H9 (cell line): ENCODE data around the gene SIPA1L3. TPM values are rescaled to one million over a fixed set of nuclear protein-coding genes. Genes with fewer than 3 reads are reported as not detected.

Source experiments
- DNase-seq: peaks from one replicate; pipeline ENCODE4 v3.0.0-alpha.2; 2017
- H2AFZ ChIP-seq: one replicate; pipeline ENCODE4 v1.6.1; 2013; ENCODE audit warnings: mild to moderate bottlenecking, low read length, control low read depth, moderate library complexity
- H2AK5ac ChIP-seq: 2 replicates; pipeline ENCODE4 v1.6.1; 2013; ENCODE audit warnings: low read length, control low read depth, mixed read lengths; ENCODE audit not compliant: insufficient read length
- H2BK120ac ChIP-seq: one replicate; pipeline ENCODE4 v1.6.1; 2013; ENCODE audit warnings: low read depth, mild to moderate bottlenecking, low read length, control low read depth, inconsistent platforms; ENCODE audit not compliant: poor library complexity, severe bottlenecking
- H2BK12ac ChIP-seq: 2 replicates; pipeline ENCODE4 v1.6.1; 2013; ENCODE audit warnings: low read length, control low read depth, mixed read lengths, low read depth; ENCODE audit not compliant: insufficient read length
- H2BK15ac ChIP-seq: 2 replicates; pipeline ENCODE4 v1.6.1; 2013; ENCODE audit warnings: low read depth, low read length, control low read depth
- H2BK20ac ChIP-seq: one replicate; pipeline ENCODE4 v1.6.1; 2013; ENCODE audit warnings: low read depth, mild to moderate bottlenecking, low read length, control low read depth, inconsistent platforms; ENCODE audit not compliant: poor library complexity, severe bottlenecking
- H2BK5ac ChIP-seq: 2 replicates; pipeline ENCODE4 v1.6.1; 2013; ENCODE audit warnings: low read length, control low read depth, mixed read lengths; ENCODE audit not compliant: insufficient read length
- H3K14ac ChIP-seq: 2 replicates; pipeline ENCODE4 v1.6.1; 2013; ENCODE audit warnings: low read length, control low read depth; ENCODE audit not compliant: insufficient read depth
- H3K18ac ChIP-seq: 2 replicates; pipeline ENCODE4 v1.6.1; 2013; ENCODE audit warnings: low read depth, mild to moderate bottlenecking, mixed read lengths, low read length, control low read depth; ENCODE audit not compliant: insufficient read length
- H3K23ac ChIP-seq: 2 replicates; pipeline ENCODE4 v1.6.1; 2013; ENCODE audit warnings: low read length, control low read depth, mixed read lengths, low read depth; ENCODE audit not compliant: insufficient read length
- H3K23me2 ChIP-seq: 2 replicates; pipeline ENCODE4 v1.6.1; 2013; ENCODE audit warnings: low read depth, mild to moderate bottlenecking, mixed read lengths, low read length, control low read depth; ENCODE audit not compliant: insufficient read length, poor library complexity, severe bottlenecking
- H3K27ac ChIP-seq: 2 replicates; pipeline ENCODE4 v1.5.1; 2013; ENCODE audit warnings: low read length, control low read depth, mixed read lengths, low read depth; ENCODE audit not compliant: insufficient read length
- H3K27me3 ChIP-seq: 2 replicates; pipeline ENCODE4 v1.6.1; 2013; ENCODE audit warnings: low read length, control low read depth, inconsistent platforms; ENCODE audit not compliant: insufficient read depth
- H3K4ac ChIP-seq: 2 replicates; pipeline ENCODE4 v1.6.1; 2013; ENCODE audit warnings: low read depth, mild to moderate bottlenecking, control low read depth, inconsistent platforms, low read length, moderate library complexity
- H3K4me1 ChIP-seq: 2 replicates; pipeline ENCODE4 v1.6.1; 2013; ENCODE audit warnings: low read length, control low read depth, inconsistent platforms; ENCODE audit not compliant: insufficient read depth
- H3K4me2 ChIP-seq: 2 replicates; pipeline ENCODE4 v1.6.1; 2013; ENCODE audit warnings: low read length, control low read depth, mixed read lengths; ENCODE audit not compliant: insufficient read length, insufficient read depth
- H3K56ac ChIP-seq: 2 replicates; pipeline ENCODE4 v1.6.1; 2013; ENCODE audit warnings: low read depth, mild to moderate bottlenecking, mixed read lengths, low read length, control low read depth; ENCODE audit not compliant: insufficient read length
- H3K79me1 ChIP-seq: 2 replicates; pipeline ENCODE4 v1.6.1; 2013; ENCODE audit warnings: low read depth, mild to moderate bottlenecking, moderate library complexity, low read length, control low read depth, inconsistent platforms; ENCODE audit not compliant: insufficient read depth, poor library complexity, severe bottlenecking
- H3K79me2 ChIP-seq: 2 replicates; pipeline ENCODE4 v1.6.1; 2013; ENCODE audit warnings: low read length, control low read depth, inconsistent platforms; ENCODE audit not compliant: insufficient read depth
- H3K9ac ChIP-seq: 2 replicates; pipeline ENCODE4 v1.6.1; 2013; ENCODE audit warnings: low read length, control low read depth, mixed read lengths; ENCODE audit not compliant: insufficient read length; ENCODE audit errors: extremely low read depth
- H3K9me3 ChIP-seq: one replicate; pipeline ENCODE4 v1.6.1; 2013; ENCODE audit warnings: low read depth, low read length, inconsistent platforms; ENCODE audit not compliant: control insufficient read depth
- H3T11ph ChIP-seq: one replicate; pipeline ENCODE4 v1.6.1; 2013; ENCODE audit warnings: mild to moderate bottlenecking, low read length, control low read depth, inconsistent platforms
- H4K20me1 ChIP-seq: one replicate; pipeline ENCODE4 v1.6.1; 2013; ENCODE audit not compliant: control insufficient read depth, insufficient read length, insufficient read depth
- H4K5ac ChIP-seq: 2 replicates; pipeline ENCODE4 v1.6.1; 2013; ENCODE audit warnings: low read depth, mild to moderate bottlenecking, mixed read lengths, low read length, control low read depth; ENCODE audit not compliant: insufficient read length
- H4K8ac ChIP-seq: replicated peaks from 2 replicates; pipeline ENCODE4 v1.6.1; 2013; ENCODE audit warnings: low read length, control low read depth, mixed read lengths, low read depth; ENCODE audit not compliant: insufficient read length
- H4K91ac ChIP-seq: 2 replicates; pipeline ENCODE4 v1.6.1; 2013; ENCODE audit warnings: low read depth, mild to moderate bottlenecking, moderate library complexity, mixed read lengths, low read length, control low read depth; ENCODE audit not compliant: insufficient read length
- H3K27ac Mint-ChIP-seq, 3 experiments: 2 replicates in 2 of 3; 3 replicates in 1 of 3; pipeline ENCODE4 v1.8.0; 2020 to 2021; ENCODE audit warnings: mixed read lengths in 3 of 3, mild to moderate bottlenecking in 1 of 3, moderate library complexity in 1 of 3
- H3K27me3 Mint-ChIP-seq: 2 replicates; pipeline ENCODE4 v1.8.0; 2021; ENCODE audit warnings: low read depth, mild to moderate bottlenecking, moderate library complexity, mixed read lengths
- H3K36me3 Mint-ChIP-seq, 3 experiments: 2 replicates in 2 of 3; 3 replicates in 1 of 3; pipeline ENCODE4 v1.8.0; 2020 to 2021; ENCODE audit warnings: low read depth in 3 of 3, mixed read lengths in 3 of 3; ENCODE audit not compliant: insufficient read depth in 1 of 3
- H3K4me1 Mint-ChIP-seq, 2 experiments: 2 replicates each; pipeline ENCODE4 v1.8.0; 2020; ENCODE audit warnings: mixed read lengths in 2 of 2
- H3K4me3 Mint-ChIP-seq, 2 experiments: 2 replicates in 1 of 2; 3 replicates in 1 of 2; pipeline ENCODE4 v1.8.0; 2020 to 2021; ENCODE audit warnings: mild to moderate bottlenecking in 2 of 2, mixed read lengths in 2 of 2, moderate library complexity in 1 of 2
- H3K9me3 Mint-ChIP-seq, 2 experiments: 2 replicates in 1 of 2; 3 replicates in 1 of 2; pipeline ENCODE4 v1.8.0; 2020; ENCODE audit warnings: mild to moderate bottlenecking in 2 of 2, mixed read lengths in 2 of 2, moderate library complexity in 1 of 2
- WGBS: extraction: QIAGEN DNeasy Blood & Tissue Kit; methylation state at CpG from one replicate; pipeline ENCODE4 v1.1.7; 2013; ENCODE audit warnings: missing lambda C conversion rate, low lambda C conversion rate, mixed read lengths; ENCODE audit not compliant: insufficient read length; ENCODE audit errors: extremely low coverage; 5-methylcytosine and 5-hydroxymethylcytosine counted together
- total RNA-seq: library from RNA; stranded (reverse); gene quantifications from 2 replicates; pipeline ENCODE4 v1.2.1, GENCODE V29; 2021
- TF ChIP-seq, protein P1 (sequence below): fragments of 200-600 bp; sonication (generic); conservative IDR thresholded peaks from 3 replicates; pipeline ENCODE4 v1.8.0; 2021; ENCODE audit warnings: antibody characterized with exemption, mild to moderate bottlenecking

The SIPA1L3 gene
- total RNA-seq, 1 experiment from 2014 or later, result 40.1 TPM

DNA sequence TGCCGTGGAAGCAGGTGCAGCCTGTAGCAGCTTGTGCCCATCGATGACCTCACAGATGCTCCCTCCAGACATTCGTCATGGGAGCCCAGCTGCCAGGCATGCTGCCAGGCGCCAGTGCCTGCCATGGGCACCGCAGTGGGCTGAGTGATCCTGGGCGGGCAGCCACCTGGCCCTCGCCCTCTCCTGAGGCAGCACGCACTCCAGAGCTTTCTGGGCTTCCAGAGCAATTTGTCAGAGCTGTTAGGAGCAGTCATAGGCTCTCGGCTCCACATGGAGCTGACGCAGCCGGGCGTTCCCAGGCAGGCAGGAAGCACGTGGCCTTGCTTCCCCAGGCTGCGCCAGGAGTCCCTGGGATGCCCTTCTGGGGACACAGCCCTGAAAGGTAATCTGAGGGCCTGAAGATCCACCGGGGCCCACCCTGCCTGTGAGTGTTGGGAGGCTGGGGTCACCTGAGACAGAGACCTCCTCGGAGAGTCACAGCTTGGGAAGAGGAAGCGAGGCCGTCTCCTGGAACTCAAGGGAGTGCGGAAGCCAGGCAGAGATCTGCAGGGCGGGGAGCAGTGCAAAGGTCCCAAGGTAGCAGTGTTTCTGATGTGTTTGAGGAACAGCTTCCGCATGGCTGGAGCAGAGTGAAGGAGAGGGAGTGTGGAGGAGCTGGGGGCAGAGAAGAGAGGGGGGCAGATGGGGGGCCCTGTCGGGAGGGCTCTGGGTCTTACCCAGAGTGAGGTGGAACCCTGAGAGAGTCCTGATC is 266.5 kb downstream of the SIPA1L3 start:
- Histone ChIP-seq H3K23me2 (no peaks in the 10 kb centered on the region), H3K4ac (no peak overlapping the region), H3K4me2 (no peak overlapping the region), H2AK5ac (no peak overlapping the region), H3K14ac (no peak overlapping the region; the same call in 1 of the 2 replicates), H2BK120ac (no peak overlapping the region), H3K56ac (no peak overlapping the region), H2BK5ac (no peak overlapping the region), H2BK15ac (no peak overlapping the region), H3K27ac (no peak overlapping the region), H3K4me1 (peaks cover 2% of the 10 kb centered on the region; the same call in 1 of the 2 replicates), H3K9me3 (no peaks in the 10 kb centered on the region), H3K18ac (no peak overlapping the region), H4K20me1 (no peaks in the 10 kb centered on the region), H3T11ph (no peak overlapping the region), H3K27me3 (no peaks in the 10 kb centered on the region), H3K23ac (no peak overlapping the region), H2BK20ac (no peak overlapping the region), H4K5ac (no peak overlapping the region), H3K79me2 (no peaks in the 10 kb centered on the region), H4K8ac (no peak overlapping the region), H2BK12ac (no peak overlapping the region), H3K9ac (no peak overlapping the region), H4K91ac (no peak overlapping the region), H3K79me1 (no peaks in the 10 kb centered on the region), H2AFZ (no peak overlapping the region)
- TF ChIP-seq, protein P1, sequence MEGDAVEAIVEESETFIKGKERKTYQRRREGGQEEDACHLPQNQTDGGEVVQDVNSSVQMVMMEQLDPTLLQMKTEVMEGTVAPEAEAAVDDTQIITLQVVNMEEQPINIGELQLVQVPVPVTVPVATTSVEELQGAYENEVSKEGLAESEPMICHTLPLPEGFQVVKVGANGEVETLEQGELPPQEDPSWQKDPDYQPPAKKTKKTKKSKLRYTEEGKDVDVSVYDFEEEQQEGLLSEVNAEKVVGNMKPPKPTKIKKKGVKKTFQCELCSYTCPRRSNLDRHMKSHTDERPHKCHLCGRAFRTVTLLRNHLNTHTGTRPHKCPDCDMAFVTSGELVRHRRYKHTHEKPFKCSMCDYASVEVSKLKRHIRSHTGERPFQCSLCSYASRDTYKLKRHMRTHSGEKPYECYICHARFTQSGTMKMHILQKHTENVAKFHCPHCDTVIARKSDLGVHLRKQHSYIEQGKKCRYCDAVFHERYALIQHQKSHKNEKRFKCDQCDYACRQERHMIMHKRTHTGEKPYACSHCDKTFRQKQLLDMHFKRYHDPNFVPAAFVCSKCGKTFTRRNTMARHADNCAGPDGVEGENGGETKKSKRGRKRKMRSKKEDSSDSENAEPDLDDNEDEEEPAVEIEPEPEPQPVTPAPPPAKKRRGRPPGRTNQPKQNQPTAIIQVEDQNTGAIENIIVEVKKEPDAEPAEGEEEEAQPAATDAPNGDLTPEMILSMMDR, result no peak
- peak overlapping the region; percentile 74 to 87 (median 75); a peak in 5 of 7 replicates for H3K27ac Mint-ChIP-seq
- no CpG with 5 or more reads among the region's 22 CpGs for WGBS
- H3K4me1 Mint-ChIP-seq, result peaks cover 16 to 27% of the 10 kb centered on the region in 2 experiments
- no peaks in the 10 kb centered on the region for H3K9me3 Mint-ChIP-seq
- H3K27me3 Mint-ChIP-seq, result no peaks in the 10 kb centered on the region
- DNase-seq, result no peak
- no peak overlapping the region for H3K4me3 Mint-ChIP-seq
- H3K36me3 Mint-ChIP-seq, result peaks cover 0 to 2% (median 0%) of the 10 kb centered on the region in 3 experiments; a peak in 3 of 7 replicates
